ENCODE data around the gene MTCL1.

The MTCL1 gene

DNA sequence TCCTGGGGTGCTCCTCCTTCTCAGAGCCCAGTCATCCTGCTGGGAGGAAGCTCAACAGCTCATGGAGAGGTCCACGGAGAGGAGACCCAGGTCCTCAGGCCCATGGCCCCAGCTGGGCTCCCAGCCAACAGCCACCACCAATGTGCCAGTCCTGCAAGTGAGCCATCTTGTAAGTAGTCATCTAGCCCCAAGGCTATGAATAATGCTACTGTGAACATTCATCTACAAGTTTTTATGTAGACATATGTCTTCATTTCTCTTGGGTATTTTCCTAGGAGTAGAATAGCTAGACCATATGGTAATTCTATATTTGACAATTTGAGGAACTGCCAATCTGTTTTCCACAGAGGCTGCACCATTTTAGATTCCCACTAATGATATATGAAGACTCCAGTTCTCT is 166.1 kb downstream of the MTCL1 start:
- Histone ChIP-seq H3K4me2 (ENCODE audit: low read length) (no peak overlapping the region), H3K4me3 (ENCODE audit: low read depth, low read length, poor library complexity, severe bottlenecking) (no peak overlapping the region), H3K36me3 (ENCODE audit: insufficient read depth, low read length) (no peaks in the 10 kb centered on the region), H3K27ac (ENCODE audit: low read depth, low read length, poor library complexity, severe bottlenecking) (no peak overlapping the region), H3K79me2 (ENCODE audit: insufficient read depth, low read length) (no peaks in the 10 kb centered on the region), H3K9ac (ENCODE audit: low read length) (no peak overlapping the region), H3K9me3 (ENCODE audit: low read length) (no peaks in the 10 kb centered on the region), H3K9me2 (ENCODE audit: low read depth, low read length) (no peaks in the 10 kb centered on the region), H3K27me3 (ENCODE audit: insufficient read depth, low read length) (0 out of 2 replicates have a peak, but pooled peaks cover 7% of the 10 kb centered on the region), H4K20me1 (ENCODE audit: insufficient read depth, low read length) (no peaks in the 10 kb centered on the region), H3K4me1 (ENCODE audit: insufficient read depth, low read length, severe bottlenecking) (no peaks in the 10 kb centered on the region), H2AFZ (ENCODE audit: low read length) (no peak overlapping the region), H3F3A (ENCODE audit: insufficient read depth, low read length) (no peaks in the 10 kb centered on the region)
- TF ChIP-seq EZH2 (IDR thresholded peaks at IDR 0.05; ENCODE audit: borderline replicate concordance, low read length): no peak
- TF ChIP-seq, protein P1, sequence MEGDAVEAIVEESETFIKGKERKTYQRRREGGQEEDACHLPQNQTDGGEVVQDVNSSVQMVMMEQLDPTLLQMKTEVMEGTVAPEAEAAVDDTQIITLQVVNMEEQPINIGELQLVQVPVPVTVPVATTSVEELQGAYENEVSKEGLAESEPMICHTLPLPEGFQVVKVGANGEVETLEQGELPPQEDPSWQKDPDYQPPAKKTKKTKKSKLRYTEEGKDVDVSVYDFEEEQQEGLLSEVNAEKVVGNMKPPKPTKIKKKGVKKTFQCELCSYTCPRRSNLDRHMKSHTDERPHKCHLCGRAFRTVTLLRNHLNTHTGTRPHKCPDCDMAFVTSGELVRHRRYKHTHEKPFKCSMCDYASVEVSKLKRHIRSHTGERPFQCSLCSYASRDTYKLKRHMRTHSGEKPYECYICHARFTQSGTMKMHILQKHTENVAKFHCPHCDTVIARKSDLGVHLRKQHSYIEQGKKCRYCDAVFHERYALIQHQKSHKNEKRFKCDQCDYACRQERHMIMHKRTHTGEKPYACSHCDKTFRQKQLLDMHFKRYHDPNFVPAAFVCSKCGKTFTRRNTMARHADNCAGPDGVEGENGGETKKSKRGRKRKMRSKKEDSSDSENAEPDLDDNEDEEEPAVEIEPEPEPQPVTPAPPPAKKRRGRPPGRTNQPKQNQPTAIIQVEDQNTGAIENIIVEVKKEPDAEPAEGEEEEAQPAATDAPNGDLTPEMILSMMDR (IDR thresholded peaks at IDR 0.05; ENCODE audit: low read length): no peak

DNA sequence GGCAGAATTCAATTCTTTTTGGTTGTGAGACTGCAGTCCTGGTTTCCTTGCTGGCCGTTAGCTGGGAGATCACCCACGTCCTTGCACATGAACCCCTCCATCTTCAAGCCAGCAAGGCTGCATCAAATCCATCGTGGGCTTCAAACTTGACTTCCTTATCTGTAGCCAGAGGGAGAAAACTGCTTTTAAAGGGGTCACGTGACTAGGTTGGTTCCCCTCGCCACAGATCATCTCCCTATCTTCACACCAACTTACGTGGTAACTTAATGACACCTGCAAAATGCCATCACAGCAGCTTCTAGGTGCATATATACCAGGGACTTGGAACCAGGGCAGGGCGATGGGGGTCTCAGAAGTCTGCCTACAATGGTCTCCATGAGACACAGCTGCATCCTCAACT is 169.5 kb downstream of the MTCL1 start:
- no peak overlapping the region for H3K4me3 ChIP-seq (ENCODE audit: low read depth, low read length, poor library complexity, severe bottlenecking)
- no peak overlapping the region for H3K9ac ChIP-seq (ENCODE audit: low read length)
- no peaks in the 10 kb centered on the region for H3K9me2 ChIP-seq (ENCODE audit: low read depth, low read length)
- no peak for TF ChIP-seq EZH2 (IDR thresholded peaks at IDR 0.05; ENCODE audit: borderline replicate concordance, low read length)
- TF ChIP-seq, protein P1 (IDR thresholded peaks at IDR 0.05; ENCODE audit: low read length): no peak
- no peak overlapping the region for H3K4me2 ChIP-seq (ENCODE audit: low read length)
- no peaks in the 10 kb centered on the region for H3F3A ChIP-seq (ENCODE audit: insufficient read depth, low read length)
- H3K36me3 ChIP-seq (ENCODE audit: insufficient read depth, low read length): no peaks in the 10 kb centered on the region
- H3K9me3 ChIP-seq (ENCODE audit: low read length): no peaks in the 10 kb centered on the region
- no peak overlapping the region for H3K27ac ChIP-seq (ENCODE audit: low read depth, low read length, poor library complexity, severe bottlenecking)
- no peaks in the 10 kb centered on the region for H3K79me2 ChIP-seq (ENCODE audit: insufficient read depth, low read length)
- no peaks in the 10 kb centered on the region for H4K20me1 ChIP-seq (ENCODE audit: insufficient read depth, low read length)
- H3K27me3 ChIP-seq (ENCODE audit: insufficient read depth, low read length): peaks cover 7% of the 10 kb centered on the region; the same call in 1 of the 2 replicates
- no peak overlapping the region for H2AFZ ChIP-seq (ENCODE audit: low read length)
- no peaks in the 10 kb centered on the region for H3K4me1 ChIP-seq (ENCODE audit: insufficient read depth, low read length, severe bottlenecking)

DNA sequence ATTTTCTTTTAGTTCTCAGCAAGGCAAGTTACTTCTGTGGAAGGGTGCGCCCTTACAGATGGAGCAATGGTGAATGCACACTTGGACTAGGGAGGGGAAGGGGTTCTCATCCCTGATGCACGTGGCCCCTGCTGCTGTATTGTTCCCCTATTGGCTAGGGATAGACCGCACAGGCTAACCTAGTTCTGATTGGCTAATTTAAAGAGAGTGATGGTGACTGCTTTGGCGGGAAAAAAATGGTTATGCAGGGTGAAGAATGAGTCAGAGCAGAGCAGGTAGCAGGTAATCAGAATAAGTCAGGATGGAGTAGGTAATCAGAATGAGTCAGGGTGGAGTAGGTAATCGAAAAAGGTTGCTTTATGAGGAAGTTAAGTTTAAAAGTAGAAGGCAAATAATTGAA is 171.5 kb downstream of the MTCL1 start:
- Histone ChIP-seq H4K20me1 (ENCODE audit: insufficient read depth, low read length) (no peaks in the 10 kb centered on the region), H3K9ac (ENCODE audit: low read length) (no peak overlapping the region), H3K27ac (ENCODE audit: low read depth, low read length, poor library complexity, severe bottlenecking) (no peak overlapping the region), H3K79me2 (ENCODE audit: insufficient read depth, low read length) (no peaks in the 10 kb centered on the region), H3K4me1 (ENCODE audit: insufficient read depth, low read length, severe bottlenecking) (no peaks in the 10 kb centered on the region), H3K4me2 (ENCODE audit: low read length) (no peak overlapping the region), H3K27me3 (ENCODE audit: insufficient read depth, low read length) (no peaks in the 10 kb centered on the region; the same call in 1 of the 2 replicates), H3K9me2 (ENCODE audit: low read depth, low read length) (no peaks in the 10 kb centered on the region), H3F3A (ENCODE audit: insufficient read depth, low read length) (no peaks in the 10 kb centered on the region), H3K36me3 (ENCODE audit: insufficient read depth, low read length) (no peaks in the 10 kb centered on the region; the same call in 1 of the 2 replicates), H2AFZ (ENCODE audit: low read length) (no peak overlapping the region), H3K4me3 (ENCODE audit: low read depth, low read length, poor library complexity, severe bottlenecking) (no peak overlapping the region), H3K9me3 (ENCODE audit: low read length) (0 out of 2 replicates have a peak, but pooled peaks cover 5% of the 10 kb centered on the region)
- TF ChIP-seq, protein P1 (IDR thresholded peaks at IDR 0.05; ENCODE audit: low read length): no peak
